PC-9 (cell line): ENCODE results near the gene DBN1. TPM values are rescaled to one million over a fixed set of nuclear protein-coding genes. Genes with fewer than 3 reads are reported as not detected.

ENCODE experiments used
- BruUV-seq: library from RNA; stranded (reverse); fragments of 400-500 nt; replicated peaks from 2 replicates; lab custom pipeline; 2021; lab: Mats Ljungman, UMichigan
- CTCF ChIA-PET: fragments of 300-600 bp; sonication (Branson Sonifier 250); formaldehyde crosslinking; loops from one replicate; lab custom pipeline; 2022; ENCODE audit warnings: antibody characterized with exemption; lab: Charles Lee
- POLR2A ChIA-PET: fragments of 300-600 bp; sonication (Branson Sonifier 250); formaldehyde crosslinking; loops from one replicate; lab custom pipeline; 2022; ENCODE audit warnings: antibody characterized with exemption; ENCODE audit not compliant: unreplicated experiment; lab: Charles Lee
- DNase-seq, 2 experiments: peaks; one replicate each; pipeline versions ENCODE4 v3.0.0 to v3.0.0-alpha.2; 2015 to 2022; ENCODE audit warnings: mixed read lengths in 1 of 2
- H2AFZ ChIP-seq: fragments of 200-600 bp; sonication (generic); 2 replicates; pipeline ENCODE4 v1.8.1; 2017; ENCODE audit warnings: antibody characterized with exemption
- H3F3A ChIP-seq: fragments of 200-600 bp; sonication (generic); 2 replicates; pipeline ENCODE4 v1.8.1; 2017; ENCODE audit warnings: antibody characterized with exemption, mild to moderate bottlenecking, low read depth; ENCODE audit not compliant: insufficient read depth
- H3K27ac ChIP-seq: fragments of 200-600 bp; sonication (generic); 2 replicates; pipeline ENCODE4 v1.6.1; 2016; ENCODE audit warnings: mixed run types
- H3K27me3 ChIP-seq: fragments of 200-600 bp; sonication (generic); 2 replicates; pipeline ENCODE4 v1.6.1; 2016; ENCODE audit warnings: low read depth, mixed run types; ENCODE audit not compliant: insufficient read depth
- H3K36me3 ChIP-seq: fragments of 200-600 bp; sonication (generic); 2 replicates; pipeline ENCODE4 v1.6.1; 2016; ENCODE audit warnings: low read depth, mixed run types
- H3K4me1 ChIP-seq: fragments of 200-600 bp; sonication (generic); replicated peaks from 2 replicates; pipeline ENCODE4 v1.6.1; 2016; ENCODE audit warnings: mixed run types; ENCODE audit not compliant: insufficient read depth
- H3K4me2 ChIP-seq: fragments of 200-600 bp; sonication (generic); 2 replicates; pipeline ENCODE4 v1.6.1; 2017; ENCODE audit warnings: mixed run types
- H3K4me3 ChIP-seq: fragments of 200-600 bp; sonication (generic); 2 replicates; pipeline ENCODE4 v1.6.1; 2016; ENCODE audit warnings: mixed run types
- H3K79me2 ChIP-seq: fragments of 200-600 bp; sonication (generic); 2 replicates; pipeline ENCODE4 v1.6.1; 2017; ENCODE audit warnings: low read depth, mixed run types
- H3K9me2 ChIP-seq: fragments of 200-600 bp; sonication (generic); 2 replicates; pipeline ENCODE4 v1.8.1; 2017; ENCODE audit warnings: mild to moderate bottlenecking; ENCODE audit not compliant: insufficient read depth
- H3K9me3 ChIP-seq: fragments of 200-600 bp; sonication (generic); 2 replicates; pipeline ENCODE4 v1.8.1; 2016; ENCODE audit warnings: low read depth; ENCODE audit not compliant: insufficient read depth
- H4K20me1 ChIP-seq: fragments of 200-600 bp; sonication (generic); 2 replicates; pipeline ENCODE4 v1.8.1; 2017; ENCODE audit not compliant: insufficient read depth
- CTCF ChIP-seq: fragments of 200-600 bp; sonication (generic); conservative IDR thresholded peaks from 2 replicates; pipeline ENCODE4 v1.6.1; 2017; ENCODE audit warnings: mixed run types, antibody characterized with exemption, mild to moderate bottlenecking, moderate library complexity
- EZH2 ChIP-seq: fragments of 200-600 bp; sonication (generic); IDR thresholded peaks from 2 replicates; pipeline ENCODE4 v1.8.0; 2017; ENCODE audit warnings: antibody characterized with exemption, low read depth
- intact Hi-C: fragments of 100-400 bp; cut with micrococcal nuclease; formaldehyde crosslinking; loops from one replicate; pipeline ENCODE4 v1.10.0; 2022; ENCODE audit not compliant: unreplicated experiment
- total RNA-seq: library from RNA; stranded (reverse); gene quantifications from 2 replicates; pipeline ENCODE4 v1.2.3, GENCODE V29; 2021

DBN1 gene
- total RNA-seq, 1 experiment from 2014 or later = 144 TPM

DNA sequence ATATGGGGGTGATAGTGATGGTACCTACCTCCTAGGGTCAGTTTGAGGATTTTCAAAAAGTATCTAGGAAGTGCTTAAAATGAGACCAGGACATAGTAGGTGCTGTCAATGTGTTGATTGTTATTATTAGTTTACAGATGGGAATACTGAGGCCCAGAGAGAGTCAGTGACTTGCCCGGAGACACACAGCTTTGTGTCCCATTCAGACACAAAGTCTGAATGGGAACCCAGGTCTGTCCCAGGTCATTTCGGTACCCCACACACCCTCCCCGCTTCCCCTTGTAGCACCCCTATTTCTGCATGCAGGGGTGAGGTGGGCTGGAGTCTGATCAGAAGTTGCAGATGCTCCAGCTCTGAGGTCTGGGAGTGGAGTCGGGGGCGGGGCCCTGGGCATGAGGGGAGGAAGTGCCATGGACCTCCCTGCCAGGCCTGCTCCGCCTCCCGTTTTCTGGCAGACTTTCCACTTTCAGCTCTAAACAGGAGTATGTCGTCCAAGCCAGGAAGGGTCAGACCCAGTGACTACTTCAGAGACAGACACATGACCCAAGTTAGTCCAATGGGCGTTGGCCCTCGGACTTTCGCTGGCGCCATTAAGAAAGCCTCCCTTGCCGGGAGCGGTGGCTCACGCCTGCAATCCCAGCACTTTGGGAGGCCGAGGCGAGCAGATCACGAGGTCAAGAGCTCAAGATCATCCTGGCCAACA, 3.2 kb upstream of the DBN1 start:
- H3K9me2 ChIP-seq = no peaks in the 10 kb centered on the region
- peaks cover 9% of the 10 kb centered on the region; the same call in 1 of the 2 replicates for H3K79me2 ChIP-seq
- no peak overlapping the region for H3K27ac ChIP-seq
- no peaks in the 10 kb centered on the region for H3K27me3 ChIP-seq
- H3K4me3 ChIP-seq = no peak overlapping the region
- intact Hi-C loops = no loop called here
- CTCF ChIA-PET = interaction anchor here (0.5 to 1.1 kb wide), 2 partner anchors 19 kb away, joined by 3 to 4 read pairs; no protein-coding TSS in a partner anchor
- H3K4me2 ChIP-seq = no peak overlapping the region
- H3K9me3 ChIP-seq = no peaks in the 10 kb centered on the region
- BruUV-seq = no TSS peak
- H3F3A ChIP-seq = peaks cover 51% of the 10 kb centered on the region
- H4K20me1 ChIP-seq = no peaks in the 10 kb centered on the region; the same call in 1 of the 2 replicates
- H2AFZ ChIP-seq = no peak overlapping the region
- TF ChIP-seq EZH2 = no peak
- no peak for TF ChIP-seq CTCF
- H3K36me3 ChIP-seq = no peaks in the 10 kb centered on the region
- POLR2A ChIA-PET = interaction anchor here (0.5 to 0.7 kb wide), 2 partner anchors 14 to 21 kb away, joined by 4 to 6 read pairs; partner anchors contain the start of gene PDLIM7
- peaks cover 9% of the 10 kb centered on the region for H3K4me1 ChIP-seq
- DNase-seq = peak in 1 of 2 experiments; percentile 18

DNA sequence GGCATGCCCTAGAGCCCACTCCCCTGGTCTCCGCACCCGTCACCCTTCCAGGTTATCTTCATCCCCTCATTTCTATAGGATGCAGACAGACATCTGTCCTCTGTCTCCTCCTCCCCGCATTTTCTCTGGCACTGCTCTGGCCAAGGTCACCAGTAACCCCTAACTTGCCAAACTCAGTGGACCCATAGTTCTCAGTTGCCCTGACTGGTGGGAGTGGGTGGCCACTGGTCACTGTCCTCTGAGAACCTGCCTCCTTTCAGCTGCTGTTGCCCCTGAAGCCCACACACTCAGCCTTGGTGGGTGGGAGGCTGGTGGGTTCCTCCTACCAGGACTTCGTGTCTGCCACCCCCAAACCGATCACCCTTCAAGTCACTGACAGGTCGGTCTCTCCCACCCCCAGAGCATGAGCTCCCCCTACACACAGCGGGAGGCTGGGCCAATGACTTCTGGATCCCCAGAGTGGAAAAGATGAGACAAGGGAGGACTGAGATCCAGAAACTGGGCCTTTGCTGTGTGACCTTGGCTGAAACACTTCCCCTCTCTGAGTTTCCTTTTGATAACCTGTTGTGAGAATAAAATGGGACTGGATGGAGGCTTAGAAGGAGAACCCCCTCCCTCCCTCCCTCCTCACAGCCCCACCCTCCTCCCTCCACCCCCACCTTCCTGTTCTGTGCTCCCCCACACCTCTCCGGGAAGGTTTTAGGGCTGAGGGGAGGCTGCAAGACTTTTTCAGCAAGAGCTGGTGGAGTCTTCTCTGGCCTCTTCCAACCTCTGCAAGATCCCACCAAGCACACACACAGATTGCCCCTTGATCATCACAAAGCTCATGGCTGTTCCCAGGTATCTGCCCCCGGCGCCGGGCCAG, 2.4 kb upstream of the DBN1 start:
- POLR2A ChIA-PET = interaction anchor here (0.5 kb wide), 1 partner anchor 13 kb away, joined by 4 read pairs; no protein-coding TSS in a partner anchor
- intact Hi-C loops = loop anchor here (2.0 kb wide), 1 partner anchor 19 kb away; no protein-coding TSS in a partner anchor

More for the DNA sequence above, 2.4 kb upstream of the DBN1 start:
- no peak overlapping the region for H3K4me3 ChIP-seq
- peak in 1 of 2 experiments; percentile 31 for DNase-seq
- H4K20me1 ChIP-seq = no peaks in the 10 kb centered on the region; the same call in 1 of the 2 replicates
- TF ChIP-seq EZH2 (no peak), CTCF (no peak)
- peaks cover 18% of the 10 kb centered on the region for H3K4me1 ChIP-seq
- H3K9me3 ChIP-seq = no peaks in the 10 kb centered on the region
- H3K79me2 ChIP-seq = peaks cover 14% of the 10 kb centered on the region; the same call in 1 of the 2 replicates
- H3K27me3 ChIP-seq = no peaks in the 10 kb centered on the region
- H3F3A ChIP-seq = peaks cover 51% of the 10 kb centered on the region
- H3K4me2 ChIP-seq = no peak overlapping the region
- no peak overlapping the region for H3K27ac ChIP-seq
- BruUV-seq = no TSS peak
- H2AFZ ChIP-seq = no peak overlapping the region
- no peaks in the 10 kb centered on the region for H3K36me3 ChIP-seq
- CTCF ChIA-PET = no interaction called here
- H3K9me2 ChIP-seq = no peaks in the 10 kb centered on the region
